Urinary bladder (tissue), 4 donors: Measurements from ENCODE around the gene COL4A3. TPM values are rescaled to one million over a fixed set of nuclear protein-coding genes. Genes with fewer than 3 reads are reported as not detected.
"Not testable (repeated sequence)": the region's sequence is repeated elsewhere in the genome, so short reads cannot be mapped to it uniquely, and the experiment has no call there.

Experiments
- DNase-seq: peaks from one replicate; pipeline ENCODE4 v3.0.0-alpha.2; 2015; ENCODE audit errors: extremely low spot score
- H3K27ac ChIP-seq: one replicate; pipeline ENCODE4 v1.5.1; 2013; ENCODE audit warnings: low read depth, mild to moderate bottlenecking, moderate library complexity
- H3K36me3 ChIP-seq: one replicate; pipeline ENCODE4 v1.6.1; 2013; ENCODE audit warnings: mild to moderate bottlenecking, moderate library complexity; ENCODE audit not compliant: insufficient read depth
- H3K4me1 ChIP-seq: one replicate; pipeline ENCODE4 v1.6.1; 2013; ENCODE audit warnings: mild to moderate bottlenecking, moderate library complexity; ENCODE audit not compliant: insufficient read depth
- H3K4me3 ChIP-seq: one replicate; pipeline ENCODE4 v1.5.1; 2013; ENCODE audit warnings: low read depth, low read length
- WGBS: extraction: QIAGEN DNeasy Blood & Tissue Kit; methylation state at CpG from one replicate; pipeline ENCODE4 v1.1.7; 2013; 5-methylcytosine and 5-hydroxymethylcytosine counted together
- polyA plus RNA-seq: library from polyadenylated mRNA; stranded (reverse); fragments of 200-250 nt; gene quantifications from one replicate; pipeline ENCODE4 v1.2.3, GENCODE V29; 2013
- total RNA-seq: library from RNA; depleted of rRNA; stranded (reverse); fragments of >200 nt; gene quantifications from one replicate; pipeline ENCODE4 v1.2.3, GENCODE V29; 2014
- donor health status: healthy with polysubstance abuse.
- donor health status: healthy.

The COL4A3 gene
- total and polyA plus RNA-seq, 2 donors = 0.74 to 1.4 TPM

DNA sequence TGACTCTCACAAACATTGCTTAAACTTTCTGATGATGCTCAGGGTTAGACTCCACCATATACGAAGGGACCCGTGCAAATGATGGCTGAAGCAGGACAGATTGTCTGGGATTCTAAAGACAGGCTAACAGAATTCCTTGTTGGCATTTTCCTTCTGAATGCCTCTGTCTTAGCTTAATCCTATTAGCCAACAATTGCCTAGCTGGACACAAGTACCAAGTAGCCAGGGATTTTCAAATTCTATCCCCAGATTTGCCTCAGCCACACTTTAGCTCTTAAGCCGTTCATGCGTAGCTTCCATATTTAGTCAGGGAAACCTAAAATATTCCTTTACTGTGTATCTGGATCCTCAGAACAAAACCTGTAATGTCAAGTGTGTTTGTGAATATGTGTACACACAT, 40.0 kb downstream of the COL4A3 start:
- WGBS = 88% methylated on average over 4 of the region's 4 CpGs
- Histone ChIP-seq H3K27ac (no peak overlapping the region), H3K4me1 (no peaks in the 10 kb centered on the region), H3K36me3 (no peaks in the 10 kb centered on the region), H3K4me3 (no peak overlapping the region)
- no peak for DNase-seq

DNA sequence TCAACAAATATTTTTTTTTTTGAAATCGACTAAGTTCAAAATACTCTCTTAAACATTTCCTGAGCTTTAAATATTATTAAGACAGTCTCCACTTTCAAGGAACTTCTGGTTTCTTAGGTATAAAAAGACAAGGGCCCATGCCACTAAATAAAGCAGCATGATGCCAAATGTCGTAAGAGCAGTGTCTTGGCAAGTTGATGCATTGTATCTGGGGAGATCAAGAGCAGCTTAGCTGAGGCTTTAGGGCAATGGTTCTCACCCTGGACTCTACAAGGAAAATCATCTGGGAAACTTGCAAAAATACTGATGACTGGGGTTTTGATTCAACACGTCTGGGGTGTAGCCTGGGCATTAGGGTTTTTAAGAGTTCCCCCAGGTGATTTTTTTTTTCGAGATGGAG, 41.3 kb downstream of the COL4A3 start:
- no peak for DNase-seq
- no peak overlapping the region for H3K4me3 ChIP-seq
- 69% methylated on average over 4 of the region's 4 CpGs for WGBS
- no peak overlapping the region for H3K27ac ChIP-seq
- no peaks in the 10 kb centered on the region for H3K4me1 ChIP-seq
- H3K36me3 ChIP-seq = no peaks in the 10 kb centered on the region

DNA sequence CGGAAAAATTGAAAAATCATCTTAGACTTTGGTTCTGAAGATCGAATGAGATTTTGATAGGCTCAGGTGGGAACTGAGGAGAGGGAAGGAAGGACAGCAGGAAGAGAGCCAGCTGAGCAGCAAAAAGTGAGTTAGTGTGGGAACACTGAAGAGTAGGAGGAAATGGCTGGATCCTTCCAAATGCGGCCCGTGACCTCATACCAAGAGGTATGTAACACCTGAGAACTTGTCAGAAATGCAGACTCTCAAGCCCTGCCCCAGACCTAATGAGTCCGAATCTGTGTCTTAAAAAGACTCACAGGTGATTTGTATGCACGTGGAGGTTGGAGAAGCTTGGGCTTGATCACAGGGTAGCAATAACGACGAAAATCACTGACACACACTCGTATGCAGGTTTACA, 42.0 kb downstream of the COL4A3 start:
- DNase-seq = no peak
- 88% methylated on average over 9 of the region's 9 CpGs for WGBS

DNA sequence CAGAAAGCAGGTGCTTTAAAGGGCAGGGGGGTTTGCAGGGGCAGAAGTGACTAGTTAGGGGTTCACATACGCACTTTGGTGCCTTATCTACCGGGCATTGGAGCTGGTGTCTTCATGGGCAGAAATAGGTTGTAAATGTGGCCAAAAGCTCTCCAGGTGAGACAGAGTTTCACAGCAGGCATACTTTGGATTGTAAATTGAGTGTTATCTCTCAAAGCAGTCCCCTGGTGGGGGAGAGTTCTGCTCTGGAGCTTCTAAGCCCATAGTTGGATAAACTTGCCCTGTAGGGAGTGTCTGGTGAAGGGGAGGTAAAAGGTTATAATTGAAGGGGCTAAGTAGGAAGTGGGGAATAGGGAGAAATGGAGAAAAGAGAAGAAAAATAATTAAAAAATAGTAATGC, 43.1 kb downstream of the COL4A3 start:
- H3K4me1 ChIP-seq = no peaks in the 10 kb centered on the region
- WGBS = 60% methylated on average over 2 of the region's 2 CpGs
- no peak overlapping the region for H3K27ac ChIP-seq
- DNase-seq = no peak
- no peak overlapping the region for H3K4me3 ChIP-seq
- H3K36me3 ChIP-seq = no peaks in the 10 kb centered on the region

More for the DNA sequence above, 42.0 kb downstream of the COL4A3 start:
- Histone ChIP-seq H3K36me3 (no peaks in the 10 kb centered on the region), H3K4me1 (no peaks in the 10 kb centered on the region), H3K27ac (no peak overlapping the region), H3K4me3 (no peak overlapping the region)

DNA sequence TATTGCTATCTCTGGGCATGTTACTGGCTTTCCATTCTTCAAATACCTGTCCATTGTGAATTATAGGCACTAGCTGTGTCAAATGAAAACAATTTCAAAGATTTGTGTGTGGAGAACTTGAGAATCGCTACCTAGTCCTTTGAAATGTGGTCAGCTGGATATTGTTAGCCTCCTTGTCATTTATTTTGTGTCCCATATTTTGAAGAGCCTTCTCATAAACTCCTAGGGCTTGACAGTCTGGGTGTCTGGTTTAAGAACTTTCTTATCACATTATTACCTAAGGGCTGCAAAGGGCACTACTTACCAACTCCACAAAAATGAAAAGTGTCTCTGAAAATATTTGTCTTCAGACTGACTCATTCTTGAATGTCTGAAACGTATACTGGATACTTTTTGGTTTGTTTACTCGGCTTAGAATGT, 50.2 kb downstream of the COL4A3 start:
- Histone ChIP-seq H3K4me3 (no peak overlapping the region), H3K4me1 (no peaks in the 10 kb centered on the region), H3K27ac (no peak overlapping the region), H3K36me3 (no peaks in the 10 kb centered on the region)
- no peak for DNase-seq
- WGBS = 52% methylated on average over 3 of the region's 3 CpGs

DNA sequence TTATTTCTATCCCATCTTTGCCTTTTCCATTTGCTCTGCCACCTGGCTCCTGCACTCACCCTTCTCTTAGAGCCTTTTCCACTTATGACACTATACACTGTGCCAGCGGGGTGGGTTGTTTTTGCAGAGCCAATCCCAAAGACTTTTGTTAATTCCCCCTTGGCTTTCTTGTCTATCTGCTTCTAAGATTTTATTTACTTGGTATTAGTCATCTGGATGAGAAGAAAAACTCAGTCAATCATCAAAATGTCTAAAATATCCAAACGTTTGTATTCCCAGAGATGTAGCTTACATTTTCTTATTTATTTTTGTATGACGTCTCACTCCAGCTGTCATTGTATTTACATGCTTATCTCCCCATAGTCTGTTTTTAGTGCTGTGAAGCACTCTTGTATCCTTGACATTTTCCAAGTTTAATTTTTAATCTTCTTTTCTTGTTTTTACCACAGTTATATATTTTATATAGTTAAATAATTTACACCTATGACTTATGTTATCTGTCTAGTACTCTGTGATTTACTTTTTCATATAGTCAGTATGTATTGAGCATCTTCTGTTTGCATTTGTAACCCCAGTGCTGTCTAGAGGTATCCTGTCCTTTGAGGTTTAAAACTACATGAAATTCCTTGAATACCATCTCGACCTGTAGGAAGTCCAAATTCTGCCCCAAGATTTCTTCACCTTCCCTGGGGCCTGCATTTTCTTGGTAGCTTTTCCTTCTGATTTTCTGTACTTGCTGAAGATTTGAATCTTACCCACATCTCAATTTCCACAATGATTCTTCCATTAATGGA, 55.1 kb downstream of the COL4A3 start:
- no peak for DNase-seq
- Histone ChIP-seq H3K27ac (no peak overlapping the region), H3K4me1 (no peaks in the 10 kb centered on the region), H3K4me3 (no peak overlapping the region), H3K36me3 (no peaks in the 10 kb centered on the region)
- WGBS = 43% methylated on average over 4 of the region's 4 CpGs

DNA sequence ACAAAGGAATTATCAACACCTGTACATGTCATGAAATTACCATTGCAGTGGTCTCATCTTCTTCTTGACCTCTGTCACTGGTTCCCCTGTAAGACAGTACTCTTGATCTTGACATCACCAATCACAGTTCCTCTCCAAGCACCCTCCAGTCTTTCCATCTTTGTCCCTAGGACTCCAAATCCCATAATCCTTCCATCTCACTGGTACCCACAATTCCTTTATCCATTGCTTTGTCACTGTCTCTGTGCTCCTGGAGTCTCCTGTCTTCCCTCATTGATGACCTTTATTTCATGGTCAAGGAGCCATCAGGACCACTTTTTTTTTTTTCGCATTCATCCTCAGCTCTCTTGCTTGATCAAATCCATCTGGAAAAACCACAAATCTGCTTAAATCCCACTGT, 56.7 kb downstream of the COL4A3 start:
- no peak overlapping the region for H3K4me3 ChIP-seq
- WGBS = 0% methylated on average over 1 of the region's 1 CpG

DNA sequence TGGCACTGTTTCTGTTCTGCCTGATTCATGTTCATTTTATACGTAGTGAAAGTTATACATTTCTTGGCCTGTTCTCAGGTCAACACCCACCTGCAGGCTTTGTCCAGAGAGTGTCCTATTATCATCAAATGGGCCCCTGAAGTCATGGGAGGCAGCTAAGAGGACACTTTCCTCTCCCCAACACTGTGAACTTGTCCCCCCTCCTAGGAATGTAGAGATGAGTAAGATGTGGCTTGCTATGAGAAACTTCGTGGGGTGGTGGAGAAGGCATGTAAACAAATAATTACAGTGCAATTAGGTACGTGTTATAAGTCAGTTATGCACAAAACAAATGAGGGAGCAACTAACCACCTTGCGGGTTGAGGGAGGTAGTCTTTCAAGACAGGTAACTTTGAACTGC, 57.9 kb downstream of the COL4A3 start:
- no peak overlapping the region for H3K4me3 ChIP-seq
- no peak for DNase-seq
- WGBS = 63% methylated on average over 4 of the region's 4 CpGs
- no peaks in the 10 kb centered on the region for H3K36me3 ChIP-seq
- no peaks in the 10 kb centered on the region for H3K4me1 ChIP-seq
- H3K27ac ChIP-seq = no peak overlapping the region

More for the DNA sequence above, 56.7 kb downstream of the COL4A3 start:
- Histone ChIP-seq H3K27ac (no peak overlapping the region), H3K4me1 (no peaks in the 10 kb centered on the region), H3K36me3 (no peaks in the 10 kb centered on the region)
- DNase-seq = no peak

DNA sequence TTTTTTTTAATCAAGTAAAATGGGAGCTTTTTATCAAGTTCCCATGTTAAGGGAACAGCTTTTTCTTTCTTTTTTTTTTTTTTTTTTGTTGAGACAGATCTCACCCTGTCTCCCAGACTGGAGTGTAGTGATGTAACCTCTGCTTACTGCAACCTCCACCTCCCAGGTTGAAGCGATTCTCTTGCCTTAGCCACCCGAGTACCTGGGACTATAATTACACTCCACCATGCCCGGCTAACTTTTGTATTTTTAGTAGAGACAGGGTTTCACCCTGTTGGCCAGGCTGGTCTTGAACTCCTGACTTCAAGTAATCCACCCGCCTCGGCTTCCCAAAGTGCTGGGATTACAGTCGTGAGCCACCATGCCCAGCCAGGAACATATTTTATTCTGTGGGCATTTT, 61.2 kb downstream of the COL4A3 start:
- not testable (repeated sequence) for H3K4me3 ChIP-seq, H3K27ac ChIP-seq, H3K4me1 ChIP-seq, H3K36me3 ChIP-seq, DNase-seq
- WGBS = 88% methylated on average over 6 of the region's 6 CpGs

DNA sequence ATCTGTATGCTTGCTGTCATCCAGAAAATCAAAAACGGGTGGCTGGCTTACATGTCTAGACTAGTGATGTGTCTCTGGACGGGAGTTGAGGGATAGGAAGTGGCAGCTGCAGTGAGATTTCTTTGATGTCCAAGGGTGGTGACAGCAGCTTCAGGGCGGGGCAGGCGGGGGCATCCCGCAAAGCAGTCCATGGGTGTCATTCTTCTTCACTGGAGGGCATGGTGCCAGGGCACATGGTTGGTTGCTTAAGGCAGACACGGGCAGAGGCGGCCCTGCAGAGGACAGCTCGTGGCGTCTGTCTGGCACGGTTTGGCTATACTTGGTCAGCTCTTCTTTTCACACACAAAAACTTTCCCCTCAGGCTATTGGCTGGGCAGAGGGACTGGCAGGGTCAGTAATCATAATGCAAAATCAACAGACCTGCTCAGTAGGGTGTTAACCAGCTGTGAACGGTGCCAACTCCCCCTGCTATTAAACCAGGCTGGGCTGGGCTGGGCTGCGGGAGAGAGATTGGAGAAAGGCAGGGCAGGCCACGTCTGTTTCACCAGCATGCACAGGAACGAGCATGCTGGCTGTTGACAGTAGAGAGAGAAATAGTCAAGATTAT, 63.7 kb downstream of the COL4A3 start:
- 53% methylated on average over 14 of the region's 14 CpGs for WGBS
- H3K36me3 ChIP-seq = no peaks in the 10 kb centered on the region
- no peaks in the 10 kb centered on the region for H3K4me1 ChIP-seq
- DNase-seq = no peak
- H3K4me3 ChIP-seq = no peak overlapping the region
- H3K27ac ChIP-seq = no peak overlapping the region

DNA sequence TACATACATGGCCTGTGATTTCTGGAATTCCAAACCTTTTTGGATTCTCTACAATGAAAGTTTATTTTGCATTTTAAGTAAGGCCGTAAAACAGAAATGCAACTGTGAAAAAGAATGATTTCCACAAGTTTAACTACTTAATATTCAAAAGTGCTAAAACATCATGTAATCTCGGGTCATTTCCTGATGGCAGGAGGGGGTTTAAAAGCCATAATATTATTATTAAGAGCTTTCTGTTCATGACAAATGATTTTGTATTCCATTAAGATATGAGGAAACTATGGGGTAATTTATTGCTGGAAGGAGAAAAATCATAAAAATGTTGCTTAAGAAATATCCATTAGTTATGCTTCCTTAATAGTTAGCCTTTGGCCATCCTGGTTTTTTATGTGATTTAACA, 65.7 kb downstream of the COL4A3 start:
- WGBS = 83% methylated on average over 2 of the region's 2 CpGs
- Histone ChIP-seq H3K27ac (no peak overlapping the region), H3K36me3 (no peaks in the 10 kb centered on the region), H3K4me3 (no peak overlapping the region), H3K4me1 (no peaks in the 10 kb centered on the region)
- DNase-seq = no peak

DNA sequence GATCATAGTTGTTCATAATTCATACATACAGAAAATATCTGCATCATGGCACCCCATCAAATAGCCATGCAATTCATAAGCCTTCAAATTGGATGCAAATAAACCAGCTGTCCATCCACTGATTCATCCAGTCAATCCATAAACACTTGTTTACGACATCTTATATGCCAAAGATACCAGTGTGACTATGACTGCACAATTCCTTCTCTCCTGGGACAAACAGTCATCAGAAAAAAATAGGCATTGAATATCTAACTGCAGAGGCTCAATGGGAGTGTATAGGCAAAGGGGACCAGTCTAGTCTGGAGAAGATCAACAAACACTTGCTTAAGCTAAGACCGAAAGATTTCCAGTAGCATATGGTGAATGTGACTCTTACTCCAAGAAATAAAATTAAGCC, 70.0 kb downstream of the COL4A3 start:
- Histone ChIP-seq H3K4me1 (no peaks in the 10 kb centered on the region), H3K36me3 (no peaks in the 10 kb centered on the region), H3K27ac (no peak overlapping the region), H3K4me3 (no peak overlapping the region)
- no peak for DNase-seq
- WGBS = 87% methylated on average over 2 of the region's 2 CpGs

DNA sequence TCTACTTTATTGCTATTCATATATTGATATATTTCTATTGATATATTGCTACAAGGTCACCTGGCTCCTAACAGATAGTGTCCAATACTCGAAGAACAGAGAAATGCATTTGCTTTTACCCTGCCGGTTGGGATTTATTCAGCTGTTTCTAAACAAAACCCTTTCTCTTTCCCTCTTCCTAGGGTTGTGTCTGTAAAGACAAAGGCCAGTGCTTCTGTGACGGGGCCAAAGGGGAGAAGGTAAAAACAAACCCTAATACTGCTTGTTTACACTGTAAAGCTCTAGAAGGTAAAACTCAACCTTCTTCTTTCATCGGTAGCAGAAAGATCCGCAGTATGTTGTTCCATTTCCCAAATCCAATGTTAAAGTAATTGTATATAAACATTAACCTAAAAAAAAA, 73.4 kb downstream of the COL4A3 start:
- WGBS = 40% methylated on average over 5 of the region's 5 CpGs

More for the DNA sequence above, 73.4 kb downstream of the COL4A3 start:
- DNase-seq = no peak
- Histone ChIP-seq H3K36me3 (no peaks in the 10 kb centered on the region), H3K4me3 (no peak overlapping the region), H3K27ac (no peak overlapping the region), H3K4me1 (no peaks in the 10 kb centered on the region)
